ENCODE measurements around the gene BCKDHB.
"Not testable (repeated sequence)": the region's sequence is repeated elsewhere in the genome, so short reads cannot be mapped to it uniquely, and the experiment has no call there.

GRCh38 chr6:80122576-80122975, 16.1 kb downstream of the BCKDHB start:
- not testable (repeated sequence) for TF ChIP-seq CTCF, POLR2A (IDR thresholded peaks at IDR 0.05)

Data from lower leg skin (tissue), 3 donors.